SK-N-SH treated with all-trans-retinoic acid at 6 μM for 48 hours (cell line): Measurements from ENCODE around the gene PPL.

Experiments used
- ATAC-seq: fragments of 200-7000 bp; cut with Tn5 transposase; 3 replicates; pipeline ENCODE4 v1.9.1; 2020; ENCODE audit warnings: mild to moderate bottlenecking, moderate library complexity
- ARNTL ChIP-seq: fragments of 450-650 bp; formaldehyde crosslinking; IDR thresholded peaks from 2 replicates; pipeline ENCODE4 v1.5.0; 2020; ENCODE audit warnings: low read depth, mild to moderate bottlenecking, moderate library complexity, borderline replicate concordance
- BACH2 ChIP-seq: fragments of 250-450 bp; sonication (Bioruptor Pico); IDR thresholded peaks from 2 replicates; pipeline ENCODE4 v1.9.0; 2021; ENCODE audit warnings: mild to moderate bottlenecking, borderline replicate concordance
- CREB5 ChIP-seq: fragments of 250-450 bp; sonication (Bioruptor Pico); IDR thresholded peaks from 2 replicates; pipeline ENCODE4 v1.5.1; 2020; ENCODE audit warnings: low read depth, mild to moderate bottlenecking, moderate library complexity
- CSDC2 ChIP-seq: fragments of 250-450 bp; sonication (Bioruptor Pico); IDR thresholded peaks from 2 replicates; pipeline ENCODE4 v1.5.0; 2020; ENCODE audit warnings: mild to moderate bottlenecking, moderate library complexity
- CSRNP3 ChIP-seq: fragments of 250-450 bp; sonication (Bioruptor Pico); IDR thresholded peaks from 2 replicates; pipeline ENCODE4 v1.5.1; 2021; ENCODE audit warnings: mild to moderate bottlenecking, moderate library complexity
- ESRRG ChIP-seq: fragments of 250-450 bp; sonication (Bioruptor Pico); IDR thresholded peaks from 2 replicates; pipeline ENCODE4 v1.6.1; 2021; ENCODE audit warnings: mild to moderate bottlenecking
- GLIS3 ChIP-seq: fragments of 250-450 bp; sonication (Bioruptor Pico); IDR thresholded peaks from 2 replicates; pipeline ENCODE4 v1.5.0; 2020; ENCODE audit warnings: mild to moderate bottlenecking, moderate library complexity
- ISL1 ChIP-seq: fragments of 250-450 bp; sonication (Bioruptor Pico); IDR thresholded peaks from 2 replicates; pipeline ENCODE4 v2.1.2; 2022; ENCODE audit warnings: mild to moderate bottlenecking, moderate library complexity
- OSR1 ChIP-seq: fragments of 250-450 bp; sonication (Bioruptor Pico); IDR thresholded peaks from 2 replicates; pipeline ENCODE4 v1.8.0; 2022; ENCODE audit warnings: moderate library complexity, mild to moderate bottlenecking, inconsistent platforms
- PATZ1 ChIP-seq: fragments of 250-450 bp; sonication (Bioruptor Pico); IDR thresholded peaks from 2 replicates; pipeline ENCODE4 v1.8.0; 2020; ENCODE audit warnings: mild to moderate bottlenecking, moderate library complexity, borderline replicate concordance
- POU6F1 ChIP-seq: fragments of 250-450 bp; sonication (Bioruptor Pico); IDR thresholded peaks from 2 replicates; pipeline ENCODE4 v1.8.0; 2021; ENCODE audit warnings: low read depth, mild to moderate bottlenecking, moderate library complexity, borderline replicate concordance
- PPARA ChIP-seq: fragments of 250-450 bp; sonication (Bioruptor Pico); IDR thresholded peaks from 2 replicates; pipeline ENCODE4 v1.5.0; 2020; ENCODE audit warnings: mild to moderate bottlenecking, borderline replicate concordance
- RARB ChIP-seq: fragments of 250-450 bp; sonication (Bioruptor Pico); IDR thresholded peaks from 2 replicates; pipeline ENCODE4 v1.8.0; 2021; ENCODE audit warnings: mild to moderate bottlenecking, moderate library complexity
- SNAI2 ChIP-seq: fragments of 250-450 bp; sonication (Bioruptor Pico); IDR thresholded peaks from 2 replicates; pipeline ENCODE4 v1.5.0; 2020; ENCODE audit warnings: mild to moderate bottlenecking, moderate library complexity
- TCF4 ChIP-seq: fragments of 250-450 bp; sonication (Bioruptor Pico); IDR thresholded peaks from 2 replicates; pipeline ENCODE4 v1.8.0; 2021; ENCODE audit warnings: mild to moderate bottlenecking, moderate library complexity, borderline replicate concordance
- TOX ChIP-seq: fragments of 250-450 bp; sonication (Bioruptor Pico); IDR thresholded peaks from 2 replicates; pipeline ENCODE4 v1.8.0; 2021; ENCODE audit warnings: mild to moderate bottlenecking, moderate library complexity, borderline replicate concordance
- ZC3H10 ChIP-seq: fragments of 250-450 bp; sonication (Bioruptor Pico); IDR thresholded peaks from 2 replicates; pipeline ENCODE4 v1.5.1; 2021; ENCODE audit warnings: mild to moderate bottlenecking, moderate library complexity
- ZFP3 ChIP-seq: fragments of 250-450 bp; sonication (Bioruptor Pico); IDR thresholded peaks from 2 replicates; pipeline ENCODE4 v1.5.0; 2020; ENCODE audit warnings: mild to moderate bottlenecking, moderate library complexity
- ZFP30 ChIP-seq: fragments of 450-650 bp; formaldehyde crosslinking; IDR thresholded peaks from 2 replicates; pipeline ENCODE4 v1.5.0; 2022; ENCODE audit warnings: mild to moderate bottlenecking, moderate library complexity
- ZNF565 ChIP-seq: fragments of 450-650 bp; formaldehyde crosslinking; conservative IDR thresholded peaks from 2 replicates; pipeline ENCODE4 v1.5.0; 2020; ENCODE audit warnings: low read depth, mild to moderate bottlenecking, moderate library complexity
- ZNF70 ChIP-seq: fragments of 450-650 bp; formaldehyde crosslinking; IDR thresholded peaks from 2 replicates; pipeline ENCODE4 v1.5.0; 2020; ENCODE audit warnings: mild to moderate bottlenecking, moderate library complexity
- ZNF8 ChIP-seq: fragments of 450-650 bp; formaldehyde crosslinking; IDR thresholded peaks from 2 replicates; pipeline ENCODE4 v1.5.0; 2020; ENCODE audit warnings: mild to moderate bottlenecking, moderate library complexity
- TF ChIP-seq, protein P1 (sequence below): fragments of 250-450 bp; sonication (Bioruptor Pico); IDR thresholded peaks from 2 replicates; pipeline ENCODE4 v1.5.0; 2020; ENCODE audit warnings: mild to moderate bottlenecking, moderate library complexity

PPL gene

GRCh38 chr16:4928227-4928626, 8.7 kb downstream of the PPL start:
- ATAC-seq = no peak
- TF ChIP-seq CREB5 (no peak), ISL1 (CRISPR knock-in tag) (no peak), PATZ1 (CRISPR knock-in tag) (no peak), RARB (CRISPR knock-in tag) (no peak), SNAI2 (CRISPR knock-in tag) (no peak), ARNTL (CRISPR knock-in tag) (no peak)

- ATAC-seq = no peak
- TF ChIP-seq ARNTL (CRISPR knock-in tag) (no peak), PPARA (CRISPR knock-in tag) (no peak), GLIS3 (no peak), CSDC2 (CRISPR knock-in tag) (no peak), BACH2 (CRISPR knock-in tag) (no peak), POU6F1 (no peak), ZNF565 (CRISPR knock-in tag) (no peak), RARB (CRISPR knock-in tag) (no peak), ZFP3 (CRISPR knock-in tag) (no peak), ISL1 (CRISPR knock-in tag) (no peak), TOX (CRISPR knock-in tag) (no peak), ZNF8 (CRISPR knock-in tag) (no peak), SNAI2 (CRISPR knock-in tag) (no peak)
- TF ChIP-seq, protein P1, sequence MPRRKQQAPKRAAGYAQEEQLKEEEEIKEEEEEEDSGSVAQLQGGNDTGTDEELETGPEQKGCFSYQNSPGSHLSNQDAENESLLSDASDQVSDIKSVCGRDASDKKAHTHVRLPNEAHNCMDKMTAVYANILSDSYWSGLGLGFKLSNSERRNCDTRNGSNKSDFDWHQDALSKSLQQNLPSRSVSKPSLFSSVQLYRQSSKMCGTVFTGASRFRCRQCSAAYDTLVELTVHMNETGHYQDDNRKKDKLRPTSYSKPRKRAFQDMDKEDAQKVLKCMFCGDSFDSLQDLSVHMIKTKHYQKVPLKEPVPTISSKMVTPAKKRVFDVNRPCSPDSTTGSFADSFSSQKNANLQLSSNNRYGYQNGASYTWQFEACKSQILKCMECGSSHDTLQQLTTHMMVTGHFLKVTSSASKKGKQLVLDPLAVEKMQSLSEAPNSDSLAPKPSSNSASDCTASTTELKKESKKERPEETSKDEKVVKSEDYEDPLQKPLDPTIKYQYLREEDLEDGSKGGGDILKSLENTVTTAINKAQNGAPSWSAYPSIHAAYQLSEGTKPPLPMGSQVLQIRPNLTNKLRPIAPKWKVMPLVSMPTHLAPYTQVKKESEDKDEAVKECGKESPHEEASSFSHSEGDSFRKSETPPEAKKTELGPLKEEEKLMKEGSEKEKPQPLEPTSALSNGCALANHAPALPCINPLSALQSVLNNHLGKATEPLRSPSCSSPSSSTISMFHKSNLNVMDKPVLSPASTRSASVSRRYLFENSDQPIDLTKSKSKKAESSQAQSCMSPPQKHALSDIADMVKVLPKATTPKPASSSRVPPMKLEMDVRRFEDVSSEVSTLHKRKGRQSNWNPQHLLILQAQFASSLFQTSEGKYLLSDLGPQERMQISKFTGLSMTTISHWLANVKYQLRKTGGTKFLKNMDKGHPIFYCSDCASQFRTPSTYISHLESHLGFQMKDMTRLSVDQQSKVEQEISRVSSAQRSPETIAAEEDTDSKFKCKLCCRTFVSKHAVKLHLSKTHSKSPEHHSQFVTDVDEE (CRISPR knock-in tag) = no peak
These were observed 9.3 kb downstream of the PPL start for GRCh38 chr16:4927661-4928060.

DNA sequence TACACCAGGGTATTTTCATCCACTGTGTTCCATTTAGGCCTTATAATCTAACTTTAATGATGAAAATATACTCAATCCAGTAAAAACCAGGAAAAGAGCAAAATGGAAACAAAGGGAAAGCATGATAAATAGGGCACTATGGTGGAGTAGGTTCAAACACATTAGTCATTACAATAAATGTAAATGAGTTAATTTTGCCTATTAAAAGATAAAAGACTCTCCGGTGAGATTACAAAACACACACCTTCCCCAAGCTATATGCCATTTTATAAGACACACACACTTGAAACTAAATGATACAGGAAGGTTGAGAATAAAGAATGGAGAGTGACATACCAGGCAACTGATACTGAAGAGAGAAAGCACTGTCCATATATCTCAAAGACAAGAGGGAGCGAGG, 10.0 kb downstream of the PPL start:
- ATAC-seq = no peak
- no peak for TF ChIP-seq ZFP30 (CRISPR knock-in tag)
- TF ChIP-seq PATZ1 (CRISPR knock-in tag) = no peak
- TF ChIP-seq CSRNP3 (CRISPR knock-in tag) = no peak
- TF ChIP-seq RARB (CRISPR knock-in tag) = no peak
- TF ChIP-seq ZNF70 (CRISPR knock-in tag) = no peak
- no peak for TF ChIP-seq ZNF8 (CRISPR knock-in tag)
- no peak for TF ChIP-seq CREB5
- TF ChIP-seq TCF4 (CRISPR knock-in tag) = no peak
- TF ChIP-seq ARNTL (CRISPR knock-in tag) = no peak
- no peak for TF ChIP-seq OSR1 (CRISPR knock-in tag)
- no peak for TF ChIP-seq SNAI2 (CRISPR knock-in tag)
- TF ChIP-seq ZC3H10 = no peak
- TF ChIP-seq ISL1 (CRISPR knock-in tag) = no peak
- no peak for TF ChIP-seq ESRRG
- TF ChIP-seq, protein P1 (CRISPR knock-in tag) = no peak
- no peak for TF ChIP-seq ZNF565 (CRISPR knock-in tag)
